CD4-positive, alpha-beta T cell (primary cell): ENCODE data around the gene KCNE1. TPM values are rescaled to one million over a fixed set of nuclear protein-coding genes. Genes with fewer than 3 reads are reported as not detected.
"Not testable (repeated sequence)": the region's sequence is repeated elsewhere in the genome, so short reads cannot be mapped to it uniquely, and the experiment has no call there.

Experiments
- ATAC-seq: fragments of 200-7000 bp; cut with Tn5 transposase; one replicate; pipeline ENCODE4 v1.10.0; 2022; ENCODE audit warnings: mild to moderate bottlenecking; ENCODE audit not compliant: poor library complexity
- CTCF ChIA-PET: fragments of 350-600 bp; sonication (Branson Sonifier 250); formaldehyde crosslinking; loops from one replicate; lab custom pipeline; 2021; ENCODE audit warnings: antibody characterized with exemption, inconsistent platforms; lab: Charles Lee
- POLR2A ChIA-PET: fragments of 350-600 bp; sonication (Branson Sonifier 250); formaldehyde crosslinking; loops from one replicate; lab custom pipeline; 2021; ENCODE audit warnings: antibody characterized with exemption, inconsistent platforms; lab: Charles Lee
- DNase-seq, 14 experiments: peaks; one replicate each; pipeline ENCODE4 v3.0.0-alpha.2; 2013 to 2020; ENCODE audit warnings: mixed read lengths in 2 of 14
- H3K27ac ChIP-seq, 2 donors: one replicate each; pipeline versions ENCODE4 v1.5.1 to v1.7.0; 2013; ENCODE audit warnings: low read length in 2 of 2, low read depth in 1 of 2, mild to moderate bottlenecking in 1 of 2
- H3K27me3 ChIP-seq, 2 experiments: 1 replicate in 1 of 2; 2 replicates in 1 of 2; pipeline versions ENCODE4 v1.6.1 to v1.7.0; 2013; ENCODE audit warnings: low read length in 2 of 2, control low read depth in 1 of 2, mild to moderate bottlenecking in 1 of 2, moderate library complexity in 1 of 2; ENCODE audit not compliant: insufficient read depth in 2 of 2, control insufficient read depth in 1 of 2
- H3K36me3 ChIP-seq: one replicate; pipeline ENCODE4 v1.6.1; 2013; ENCODE audit warnings: low read length, control low read depth; ENCODE audit not compliant: insufficient read depth
- H3K4me1 ChIP-seq: one replicate; pipeline ENCODE4 v1.6.1; 2013; ENCODE audit warnings: low read length, control low read depth; ENCODE audit not compliant: insufficient read depth
- H3K4me3 ChIP-seq: one replicate; pipeline ENCODE4 v1.5.1; 2013; ENCODE audit warnings: mild to moderate bottlenecking, low read length, moderate library complexity
- H3K9me3 ChIP-seq, 2 experiments: 1 replicate in 1 of 2; 2 replicates in 1 of 2; pipeline versions ENCODE4 v1.6.1 to v1.7.0; 2013; ENCODE audit warnings: low read length in 2 of 2, mild to moderate bottlenecking in 2 of 2, control low read depth in 1 of 2, moderate library complexity in 1 of 2; ENCODE audit not compliant: control insufficient read depth in 1 of 2, insufficient read depth in 1 of 2
- H3K27ac Mint-ChIP-seq: one replicate; pipeline ENCODE4 v1.8.0; 2020; ENCODE audit warnings: mixed read lengths
- H3K27me3 Mint-ChIP-seq: one replicate; pipeline ENCODE4 v1.8.0; 2021; ENCODE audit warnings: mixed read lengths
- H3K36me3 Mint-ChIP-seq: one replicate; pipeline ENCODE4 v1.8.0; 2021; ENCODE audit warnings: low read depth, mixed read lengths
- H3K4me1 Mint-ChIP-seq: one replicate; pipeline ENCODE4 v1.8.0; 2021; ENCODE audit warnings: low read depth, mixed read lengths
- H3K4me3 Mint-ChIP-seq: one replicate; pipeline ENCODE4 v1.8.0; 2020; ENCODE audit warnings: mild to moderate bottlenecking, mixed read lengths
- H3K9me3 Mint-ChIP-seq: one replicate; pipeline ENCODE4 v1.8.0; 2020; ENCODE audit warnings: mixed read lengths
- intact Hi-C, 2 experiments: fragments of 100-400 bp; cut with DNase I in 1 of 2; cut with micrococcal nuclease in 1 of 2; formaldehyde crosslinking; loops; one replicate each; pipeline versions ENCODE4 v1.15.1 to v1.9.0; 2023 to 2025; cut with DNase I, micrococcal nuclease
- total RNA-seq, 174 experiments: library from RNA in 2 of 174; stranded (reverse) in 2 of 174; gene quantifications; one replicate each; pipeline ENCODE4 v1.2.3 and lab custom pipeline; 2021 to 2026
- TF ChIP-seq, protein P1 (sequence below): fragments of 200-600 bp; IDR thresholded peaks from one replicate; pipeline ENCODE4 v1.8.0; 2022; ENCODE audit warnings: antibody characterized with exemption, mild to moderate bottlenecking

KCNE1 gene
- total RNA-seq, 2 experiments from 2014 or later: not detected

DNA sequence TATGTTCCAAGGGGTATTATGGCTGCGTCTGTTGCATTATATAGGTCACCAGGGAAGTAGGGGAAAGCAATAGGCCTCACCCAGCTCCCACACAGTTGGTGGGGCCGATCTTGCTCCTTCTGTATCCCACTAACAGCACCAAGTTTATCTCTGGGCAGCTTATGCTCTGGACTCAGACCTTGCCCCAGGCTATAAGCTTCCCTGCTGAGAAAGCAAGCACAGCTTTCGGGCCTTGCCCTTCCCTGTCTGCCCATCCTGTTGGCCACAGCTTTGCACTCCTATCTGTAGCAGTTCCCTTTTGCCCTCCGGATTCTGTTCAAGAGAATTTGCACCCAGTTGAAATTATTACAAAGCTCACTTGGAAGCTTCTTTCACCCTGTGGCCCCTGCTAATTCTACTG lies 12.9 kb downstream of the KCNE1 start:
- CTCF ChIA-PET: no interaction called here
- Mint-ChIP-seq H3K27ac (no peak overlapping the region), H3K4me1 (no peaks in the 10 kb centered on the region), H3K27me3 (peaks cover 16% of the 10 kb centered on the region), H3K4me3 (no peak overlapping the region), H3K9me3 (peaks cover 10% of the 10 kb centered on the region), H3K36me3 (peaks cover 6% of the 10 kb centered on the region)
- TF ChIP-seq, protein P1, sequence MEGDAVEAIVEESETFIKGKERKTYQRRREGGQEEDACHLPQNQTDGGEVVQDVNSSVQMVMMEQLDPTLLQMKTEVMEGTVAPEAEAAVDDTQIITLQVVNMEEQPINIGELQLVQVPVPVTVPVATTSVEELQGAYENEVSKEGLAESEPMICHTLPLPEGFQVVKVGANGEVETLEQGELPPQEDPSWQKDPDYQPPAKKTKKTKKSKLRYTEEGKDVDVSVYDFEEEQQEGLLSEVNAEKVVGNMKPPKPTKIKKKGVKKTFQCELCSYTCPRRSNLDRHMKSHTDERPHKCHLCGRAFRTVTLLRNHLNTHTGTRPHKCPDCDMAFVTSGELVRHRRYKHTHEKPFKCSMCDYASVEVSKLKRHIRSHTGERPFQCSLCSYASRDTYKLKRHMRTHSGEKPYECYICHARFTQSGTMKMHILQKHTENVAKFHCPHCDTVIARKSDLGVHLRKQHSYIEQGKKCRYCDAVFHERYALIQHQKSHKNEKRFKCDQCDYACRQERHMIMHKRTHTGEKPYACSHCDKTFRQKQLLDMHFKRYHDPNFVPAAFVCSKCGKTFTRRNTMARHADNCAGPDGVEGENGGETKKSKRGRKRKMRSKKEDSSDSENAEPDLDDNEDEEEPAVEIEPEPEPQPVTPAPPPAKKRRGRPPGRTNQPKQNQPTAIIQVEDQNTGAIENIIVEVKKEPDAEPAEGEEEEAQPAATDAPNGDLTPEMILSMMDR: no peak
- intact Hi-C loops: no loop called here
- POLR2A ChIA-PET: no interaction called here
- H3K9me3 ChIP-seq: peaks cover 9 to 22% of the 10 kb centered on the region in 2 experiments
- H3K27ac ChIP-seq: no peak overlapping the region
- no peaks in the 10 kb centered on the region for H3K4me1 ChIP-seq
- DNase-seq (no peak), ATAC-seq (no peak)
- no peak overlapping the region for H3K4me3 ChIP-seq
- no peaks in the 10 kb centered on the region for H3K36me3 ChIP-seq
- peaks cover 0 to 10% of the 10 kb centered on the region in 2 experiments for H3K27me3 ChIP-seq

DNA sequence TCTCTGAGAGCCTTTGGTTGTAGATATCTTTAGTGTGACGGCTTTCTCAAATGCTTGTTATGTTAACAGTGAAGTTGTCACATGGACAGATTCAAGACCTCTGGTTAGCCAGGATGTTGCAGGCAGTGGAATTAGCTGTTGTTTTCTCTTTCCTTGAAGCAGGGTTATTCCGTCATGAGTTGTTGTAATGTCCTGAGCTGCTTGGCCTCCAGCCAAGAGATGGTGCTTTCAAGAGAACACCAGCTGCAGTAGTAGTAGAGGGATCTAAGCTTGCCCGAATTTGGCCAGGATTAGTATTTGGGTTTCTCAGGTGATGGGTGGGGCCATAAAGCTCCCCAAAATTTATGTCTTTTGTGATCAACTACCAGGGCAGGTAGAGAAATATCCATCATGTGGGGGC lies 13.4 kb downstream of the KCNE1 start:
- TF ChIP-seq, protein P1: no peak
- intact Hi-C loops: no loop called here
- H3K4me1 ChIP-seq: no peaks in the 10 kb centered on the region

DNA sequence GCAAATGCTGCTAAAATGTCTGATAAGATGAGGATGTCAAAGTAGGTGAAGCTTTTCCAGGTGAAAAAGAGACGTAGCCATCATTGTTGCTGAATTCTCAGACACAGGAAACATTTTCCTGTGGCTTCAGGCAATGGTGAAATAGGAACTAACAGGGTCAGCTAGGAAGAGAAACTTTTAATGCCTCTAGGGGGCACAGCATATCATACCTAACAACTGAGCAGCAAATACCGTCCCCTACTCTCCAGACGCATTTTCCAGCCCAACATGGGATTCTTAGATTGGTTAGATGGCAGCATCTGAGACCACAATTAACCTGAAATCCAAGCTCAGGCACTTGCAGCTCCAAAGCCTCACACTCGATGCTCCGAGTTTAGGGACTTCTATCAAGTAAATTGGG lies 28.2 kb downstream of the KCNE1 start:
- POLR2A ChIA-PET: not testable (repeated sequence)

More for the DNA sequence above, 13.4 kb downstream of the KCNE1 start:
- Histone ChIP-seq H3K36me3 (no peaks in the 10 kb centered on the region), H3K27me3 (peaks cover 0 to 7% of the 10 kb centered on the region in 2 experiments), H3K27ac (no peak overlapping the region), H3K9me3 (peaks cover 9 to 22% of the 10 kb centered on the region in 2 experiments), H3K4me3 (no peak overlapping the region)
- ChIA-PET CTCF (no interaction called here), POLR2A (no interaction called here)
- H3K4me1 Mint-ChIP-seq: no peaks in the 10 kb centered on the region
- H3K27me3 Mint-ChIP-seq: peaks cover 16% of the 10 kb centered on the region
- no peak overlapping the region for H3K4me3 Mint-ChIP-seq
- H3K27ac Mint-ChIP-seq: no peak overlapping the region
- peaks cover 10% of the 10 kb centered on the region for H3K9me3 Mint-ChIP-seq
- H3K36me3 Mint-ChIP-seq: peaks cover 6% of the 10 kb centered on the region
- no peak for DNase-seq
- no peak for ATAC-seq

DNA sequence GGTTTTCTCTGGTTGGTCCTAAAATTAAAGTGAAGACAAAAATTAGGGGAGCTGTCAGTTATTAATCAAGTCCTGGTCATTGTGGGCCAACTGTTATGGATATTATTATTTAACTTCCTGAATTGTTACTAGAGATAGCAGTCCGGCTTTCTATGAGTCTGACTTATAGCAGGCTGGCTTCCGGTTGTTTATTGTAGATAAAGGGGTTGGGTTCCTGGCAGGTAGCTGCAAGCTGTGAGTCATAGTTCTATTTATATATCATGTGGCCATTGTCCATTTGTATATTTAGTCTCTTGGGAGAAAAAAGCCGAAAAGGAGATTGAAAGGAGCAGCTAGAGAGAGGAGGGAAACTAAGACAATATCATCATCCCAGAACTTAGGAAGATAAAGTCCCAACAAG lies 28.6 kb downstream of the KCNE1 start:
- H3K36me3 Mint-ChIP-seq, DNase-seq, H3K9me3 ChIP-seq, H3K9me3 Mint-ChIP-seq, H3K27me3 Mint-ChIP-seq, H3K4me1 ChIP-seq, POLR2A ChIA-PET, CTCF ChIA-PET, H3K27me3 ChIP-seq, intact Hi-C loops, H3K27ac Mint-ChIP-seq, H3K4me3 Mint-ChIP-seq, H3K4me3 ChIP-seq, H3K27ac ChIP-seq, H3K4me1 Mint-ChIP-seq, ATAC-seq, H3K36me3 ChIP-seq: not testable (repeated sequence)

More for the DNA sequence above, 28.2 kb downstream of the KCNE1 start:
- ATAC-seq, H3K4me1 ChIP-seq, H3K9me3 Mint-ChIP-seq, H3K27me3 Mint-ChIP-seq, CTCF ChIA-PET, H3K27ac ChIP-seq, H3K36me3 Mint-ChIP-seq, intact Hi-C loops, H3K27me3 ChIP-seq, DNase-seq, H3K4me1 Mint-ChIP-seq, H3K27ac Mint-ChIP-seq, H3K36me3 ChIP-seq, H3K9me3 ChIP-seq, H3K4me3 Mint-ChIP-seq, H3K4me3 ChIP-seq: not testable (repeated sequence)

DNA sequence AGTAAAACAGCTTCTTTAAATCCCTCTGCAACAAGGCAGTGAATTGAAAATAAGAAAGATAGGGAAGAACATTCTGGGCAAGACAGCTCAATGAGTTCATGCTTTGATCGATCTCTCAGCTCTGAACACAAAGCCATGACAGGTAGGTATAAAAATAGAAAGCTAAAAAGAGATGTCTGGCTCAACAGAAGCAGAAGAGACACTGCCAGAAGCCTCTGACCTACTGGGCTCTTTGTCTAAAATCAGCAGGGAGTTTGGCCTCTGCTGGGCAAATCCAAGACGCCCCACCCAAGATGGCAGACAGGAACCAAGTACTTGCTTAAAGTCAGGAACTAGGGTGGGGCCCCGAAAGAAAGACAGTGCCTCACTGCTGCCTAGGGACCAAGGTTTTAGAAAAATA lies 44.7 kb downstream of the KCNE1 start:
- intact Hi-C loops, H3K36me3 ChIP-seq, H3K4me1 ChIP-seq, CTCF ChIA-PET, H3K4me3 ChIP-seq, DNase-seq, H3K4me1 Mint-ChIP-seq, H3K27me3 ChIP-seq, H3K36me3 Mint-ChIP-seq, H3K27ac Mint-ChIP-seq, H3K4me3 Mint-ChIP-seq, H3K9me3 Mint-ChIP-seq, H3K27me3 Mint-ChIP-seq, ATAC-seq, H3K9me3 ChIP-seq, POLR2A ChIA-PET, H3K27ac ChIP-seq: not testable (repeated sequence)

DNA sequence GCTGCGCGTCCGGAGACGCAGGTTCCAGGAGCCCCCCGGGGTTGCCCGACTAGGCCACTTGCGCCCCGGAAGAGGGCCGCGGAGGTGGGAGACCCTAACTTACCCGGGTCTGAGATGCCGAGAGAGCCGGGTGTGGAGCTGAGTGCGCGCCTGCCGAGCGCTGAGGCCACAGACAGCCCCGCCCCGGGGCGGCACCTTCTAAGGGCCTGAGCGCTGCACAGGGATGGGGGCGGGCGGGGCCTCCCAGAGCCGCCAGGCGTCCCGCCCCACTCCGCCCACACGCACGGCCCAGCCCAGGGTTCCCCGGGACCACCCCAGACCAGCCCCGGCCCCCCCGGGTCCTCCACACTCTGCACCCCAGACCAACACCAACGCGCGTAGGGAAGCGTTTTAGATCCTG lies 52.6 kb downstream of the KCNE1 start:
- H3K9me3 ChIP-seq, CTCF ChIA-PET, H3K9me3 Mint-ChIP-seq, H3K36me3 Mint-ChIP-seq, H3K27me3 ChIP-seq, POLR2A ChIA-PET, H3K27ac ChIP-seq, H3K4me1 ChIP-seq, DNase-seq, ATAC-seq, H3K27me3 Mint-ChIP-seq, H3K4me3 ChIP-seq, intact Hi-C loops, H3K4me1 Mint-ChIP-seq, H3K27ac Mint-ChIP-seq, H3K4me3 Mint-ChIP-seq, H3K36me3 ChIP-seq: not testable (repeated sequence)
